WERI-Rb-1 (cell line): ENCODE results near the gene KRTAP23-1.

Experiments
- DNase-seq: peaks from one replicate; pipeline ENCODE4 v3.0.0-alpha.2; 2020
- H3K27ac ChIP-seq: fragments of 250-450 bp; sonication (Bioruptor Pico); 2 replicates; pipeline ENCODE4 v1.5.1; 2020; ENCODE audit warnings: mild to moderate bottlenecking, moderate library complexity
- H3K27me3 ChIP-seq: fragments of 250-450 bp; sonication (Bioruptor Pico); 2 replicates; pipeline ENCODE4 v1.5.1; 2021; ENCODE audit warnings: mild to moderate bottlenecking, low read depth, moderate library complexity; ENCODE audit not compliant: insufficient read depth, severe bottlenecking
- H3K36me3 ChIP-seq: fragments of 250-450 bp; sonication (Bioruptor Pico); 2 replicates; pipeline ENCODE4 v1.5.1; 2020; ENCODE audit warnings: mild to moderate bottlenecking, moderate library complexity
- H3K4me3 ChIP-seq: 2 replicates; pipeline ENCODE4 v1.5.1; 2011; ENCODE audit warnings: low read depth, mild to moderate bottlenecking, control low read depth, low read length
- H3K9me3 ChIP-seq: fragments of 250-450 bp; sonication (Bioruptor Pico); 2 replicates; pipeline ENCODE4 v1.5.1; 2021; ENCODE audit warnings: mild to moderate bottlenecking, moderate library complexity; ENCODE audit not compliant: severe bottlenecking
- TF ChIP-seq, protein P1 (sequence below): IDR thresholded peaks from 2 replicates; pipeline ENCODE4 v1.5.1; 2011; ENCODE audit warnings: low read depth, mild to moderate bottlenecking, control low read depth, inconsistent platforms, low read length

The KRTAP23-1 gene

GRCh38 chr21:30348506-30348905, at the start of gene KRTAP23-1:
TSS of gene KRTAP23-1 (minus strand) at chr21:30348606. CDS start at chr21:30348606, 0 bp downstream.
- TF ChIP-seq, protein P1, sequence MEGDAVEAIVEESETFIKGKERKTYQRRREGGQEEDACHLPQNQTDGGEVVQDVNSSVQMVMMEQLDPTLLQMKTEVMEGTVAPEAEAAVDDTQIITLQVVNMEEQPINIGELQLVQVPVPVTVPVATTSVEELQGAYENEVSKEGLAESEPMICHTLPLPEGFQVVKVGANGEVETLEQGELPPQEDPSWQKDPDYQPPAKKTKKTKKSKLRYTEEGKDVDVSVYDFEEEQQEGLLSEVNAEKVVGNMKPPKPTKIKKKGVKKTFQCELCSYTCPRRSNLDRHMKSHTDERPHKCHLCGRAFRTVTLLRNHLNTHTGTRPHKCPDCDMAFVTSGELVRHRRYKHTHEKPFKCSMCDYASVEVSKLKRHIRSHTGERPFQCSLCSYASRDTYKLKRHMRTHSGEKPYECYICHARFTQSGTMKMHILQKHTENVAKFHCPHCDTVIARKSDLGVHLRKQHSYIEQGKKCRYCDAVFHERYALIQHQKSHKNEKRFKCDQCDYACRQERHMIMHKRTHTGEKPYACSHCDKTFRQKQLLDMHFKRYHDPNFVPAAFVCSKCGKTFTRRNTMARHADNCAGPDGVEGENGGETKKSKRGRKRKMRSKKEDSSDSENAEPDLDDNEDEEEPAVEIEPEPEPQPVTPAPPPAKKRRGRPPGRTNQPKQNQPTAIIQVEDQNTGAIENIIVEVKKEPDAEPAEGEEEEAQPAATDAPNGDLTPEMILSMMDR: no peak
- DNase-seq: no peak
- H3K36me3 ChIP-seq: no peaks in the 10 kb centered on the region
- no peak within 1 kb of the TSS for H3K4me3 ChIP-seq
- H3K27ac ChIP-seq: no peak within 1 kb of the TSS
- H3K9me3 ChIP-seq: no peaks in the 10 kb centered on the region
- peaks cover 91% of the 10 kb centered on the region for H3K27me3 ChIP-seq

DNA sequence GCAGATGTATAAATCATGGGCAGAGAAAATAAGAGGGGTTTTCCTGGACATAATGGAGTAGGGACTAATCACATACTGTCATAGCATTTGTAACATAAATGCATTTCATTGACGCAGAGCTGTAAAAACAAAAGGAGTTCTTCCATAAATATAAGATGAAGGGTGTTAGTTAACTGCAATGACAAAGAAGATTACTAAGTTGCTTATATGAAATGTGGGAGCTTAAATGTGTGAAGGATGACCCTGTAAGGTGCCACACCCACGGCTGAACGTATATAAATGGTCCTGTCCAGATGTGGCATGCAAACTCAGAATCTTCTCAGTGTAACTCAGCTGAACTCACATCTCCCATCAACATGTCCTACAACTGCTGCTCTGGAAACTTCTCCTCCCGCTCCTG, 47.3 kb upstream of the KRTAP23-1 start, which contains the start of gene KRTAP13-1:
Gene KRTAP13-1, plus strand, starts transcription at position 301 of the 400 bp plus-strand sequence. Its CDS starts 56 bp downstream, at position 357.
- Histone ChIP-seq H3K27ac (no peak within 1 kb of the TSS), H3K4me3 (no peak within 1 kb of the TSS), H3K27me3 (peaks cover 83% of the 10 kb centered on the region), H3K9me3 (peaks cover under 1% of the 10 kb centered on the region), H3K36me3 (no peaks in the 10 kb centered on the region)
- TF ChIP-seq, protein P1: no peak
- DNase-seq: no peak

- no peak for DNase-seq
- peaks cover 85% of the 10 kb centered on the region for H3K27me3 ChIP-seq
- no peak overlapping the region for H3K4me3 ChIP-seq
- TF ChIP-seq, protein P1: no peak
- no peak overlapping the region for H3K27ac ChIP-seq
- peaks cover 10% of the 10 kb centered on the region for H3K9me3 ChIP-seq
- H3K36me3 ChIP-seq: no peaks in the 10 kb centered on the region
These were observed 43.2 kb upstream of the KRTAP23-1 start for GRCh38 chr21:30391492-30392025.

DNA sequence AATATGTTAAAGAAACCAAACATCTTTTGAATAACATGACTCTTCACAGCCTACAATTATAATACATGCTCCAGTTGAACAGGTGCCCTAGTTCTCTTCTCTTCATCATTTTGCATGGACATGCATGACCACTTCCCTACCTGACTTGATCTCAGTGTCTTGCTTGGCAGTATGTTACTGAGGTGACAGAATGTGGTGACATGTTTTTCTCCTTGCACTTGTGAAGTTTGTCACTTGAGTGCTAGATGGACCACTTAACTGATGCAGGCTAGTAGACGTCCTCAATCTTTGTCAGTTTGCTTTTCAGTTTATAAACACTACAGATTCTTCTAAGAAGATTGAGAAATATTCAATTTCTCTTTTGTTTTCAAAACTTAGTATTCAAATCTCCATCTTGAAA, 33.8 kb upstream of the KRTAP23-1 start:
- Histone ChIP-seq H3K4me3 (no peak overlapping the region), H3K27ac (no peak overlapping the region), H3K36me3 (no peaks in the 10 kb centered on the region), H3K9me3 (no peaks in the 10 kb centered on the region), H3K27me3 (peaks cover 81% of the 10 kb centered on the region)
- DNase-seq: no peak
- TF ChIP-seq, protein P1: no peak

DNA sequence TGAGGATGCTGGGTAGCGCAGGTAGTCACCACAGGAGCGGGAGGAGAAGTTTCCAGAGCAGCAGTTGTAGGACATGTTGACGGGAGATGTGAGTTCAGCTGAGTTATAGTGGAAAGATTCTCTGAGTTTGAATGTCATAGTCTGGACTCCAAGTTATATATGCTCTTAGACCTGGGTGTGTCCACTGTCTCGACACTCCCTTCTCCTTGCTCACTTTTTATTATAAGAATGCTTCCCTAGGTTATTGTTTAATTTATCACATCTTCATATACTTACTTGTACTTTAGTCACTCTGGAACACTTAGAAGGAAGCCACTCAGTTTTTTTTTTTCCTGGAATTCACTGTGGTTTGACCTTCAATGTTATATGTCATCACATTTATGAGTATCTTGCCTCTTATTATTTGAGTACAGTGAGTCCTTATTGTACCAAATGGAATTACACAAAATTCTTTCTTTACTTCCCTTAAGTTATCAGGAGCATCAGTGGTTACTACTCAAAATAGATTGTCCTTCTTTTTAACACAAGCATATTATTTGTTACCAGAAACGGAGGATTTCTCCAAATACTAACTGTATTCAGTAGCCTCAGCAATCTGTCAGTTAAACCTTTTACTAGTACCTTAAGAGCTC, 23.8 kb upstream of the KRTAP23-1 start, which contains the start of gene KRTAP13-2:
Gene KRTAP13-2, minus strand, starts transcription at position 133 of the 632 bp plus-strand sequence. Its CDS starts 58 bp downstream, at position 75.
- TF ChIP-seq, protein P1: no peak
- Histone ChIP-seq H3K4me3 (no peak within 1 kb of the TSS), H3K27ac (no peak within 1 kb of the TSS), H3K36me3 (no peaks in the 10 kb centered on the region), H3K27me3 (peaks cover 65% of the 10 kb centered on the region), H3K9me3 (peaks cover 6% of the 10 kb centered on the region)
- DNase-seq: no peak

DNA sequence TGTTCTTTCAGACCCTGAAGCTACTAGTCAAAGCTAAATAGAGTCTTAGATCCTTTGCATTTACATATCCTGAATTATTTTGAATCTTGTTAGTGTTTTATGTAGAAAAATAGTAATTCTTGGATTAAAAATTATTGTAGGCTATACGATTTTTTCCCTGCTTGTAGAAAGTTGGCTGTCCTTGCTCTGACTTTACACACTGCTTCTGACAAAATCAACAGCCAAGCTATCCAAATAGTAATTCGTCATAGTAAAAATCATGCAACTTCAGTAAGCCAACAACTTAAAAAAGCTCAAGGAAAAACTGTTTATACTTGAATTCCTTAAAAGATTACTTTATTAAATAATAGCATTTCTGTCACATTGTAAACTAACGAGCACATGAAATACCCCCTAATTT, 7.5 kb upstream of the KRTAP23-1 start:
- TF ChIP-seq, protein P1: no peak
- Histone ChIP-seq H3K27me3 (peaks cover 84% of the 10 kb centered on the region), H3K4me3 (no peak overlapping the region), H3K9me3 (no peaks in the 10 kb centered on the region), H3K36me3 (no peaks in the 10 kb centered on the region), H3K27ac (no peak overlapping the region)
- DNase-seq: no peak
